Endothelial cell (in vitro differentiated cells): ENCODE results near the gene PRPF31. TPM values are rescaled to one million over a fixed set of nuclear protein-coding genes. Genes with fewer than 3 reads are reported as not detected.

ENCODE experiments used
- DNase-seq: peaks from one replicate; pipeline ENCODE4 v3.0.0; 2021; ENCODE audit warnings: low spot score
- H3K27ac Mint-ChIP-seq: one replicate; pipeline ENCODE4 v1.8.0; 2021; ENCODE audit warnings: mixed read lengths, inconsistent platforms; ENCODE audit not compliant: unreplicated experiment
- H3K27me3 Mint-ChIP-seq: one replicate; pipeline ENCODE4 v1.8.0; 2021; ENCODE audit warnings: mild to moderate bottlenecking, moderate library complexity, mixed read lengths, inconsistent platforms; ENCODE audit not compliant: unreplicated experiment
- H3K36me3 Mint-ChIP-seq: one replicate; pipeline ENCODE4 v1.8.0; 2021; ENCODE audit warnings: mild to moderate bottlenecking, low read depth, mixed read lengths, inconsistent platforms; ENCODE audit not compliant: unreplicated experiment
- H3K4me1 Mint-ChIP-seq: one replicate; pipeline ENCODE4 v1.8.0; 2021; ENCODE audit warnings: mild to moderate bottlenecking, mixed read lengths, inconsistent platforms; ENCODE audit not compliant: unreplicated experiment
- H3K4me3 Mint-ChIP-seq: one replicate; pipeline ENCODE4 v1.8.0; 2021; ENCODE audit warnings: mild to moderate bottlenecking, mixed read lengths, inconsistent platforms; ENCODE audit not compliant: unreplicated experiment
- H3K9me3 Mint-ChIP-seq: one replicate; pipeline ENCODE4 v1.8.0; 2021; ENCODE audit warnings: mixed read lengths, inconsistent platforms; ENCODE audit not compliant: unreplicated experiment
- total RNA-seq: library from RNA; stranded (reverse); fragmentation: NEBNext Ultra II Directional; extraction: Animal tissue kit (Norgen Biotek cat#: 25700); gene quantifications from one replicate; pipeline ENCODE4 v1.2.1, GENCODE V29; 2021; ENCODE audit not compliant: unreplicated experiment
- TF ChIP-seq, protein P1 (sequence below): fragments of 200-600 bp; sonication (generic); IDR thresholded peaks from one replicate; pipeline ENCODE4 v1.5.0; 2021; ENCODE audit warnings: antibody characterized with exemption; ENCODE audit not compliant: unreplicated experiment

Gene PRPF31
- total RNA-seq, 1 donor from 2014 or later, result 71.7 TPM

DNA sequence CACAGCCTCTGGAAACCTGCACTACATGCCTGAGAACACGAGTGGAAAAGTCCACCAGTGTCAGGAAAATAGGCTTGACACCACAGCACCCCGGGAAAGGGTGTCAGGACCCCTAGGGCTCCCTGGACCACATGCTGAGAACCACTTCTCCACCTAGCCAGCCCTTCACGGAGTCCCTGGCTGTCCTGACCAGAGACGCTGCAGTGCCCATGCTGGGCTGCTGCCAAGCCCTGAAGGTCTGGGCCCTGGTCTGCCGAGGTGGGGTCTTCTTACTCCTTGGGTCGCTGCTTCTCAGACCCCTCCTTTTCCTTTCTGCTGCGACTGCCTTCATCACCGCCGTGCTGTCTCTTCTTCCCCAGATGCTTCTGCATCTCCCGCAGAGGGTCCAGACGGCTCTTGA lies 40.9 kb downstream of the PRPF31 start:
- Mint-ChIP-seq H3K4me1 (peaks cover 21% of the 10 kb centered on the region), H3K27me3 (peaks cover 20% of the 10 kb centered on the region), H3K4me3 (no peak overlapping the region), H3K36me3 (peaks cover 22% of the 10 kb centered on the region), H3K27ac (no peak overlapping the region), H3K9me3 (no peaks in the 10 kb centered on the region)
- DNase-seq, result no peak
- TF ChIP-seq, protein P1, sequence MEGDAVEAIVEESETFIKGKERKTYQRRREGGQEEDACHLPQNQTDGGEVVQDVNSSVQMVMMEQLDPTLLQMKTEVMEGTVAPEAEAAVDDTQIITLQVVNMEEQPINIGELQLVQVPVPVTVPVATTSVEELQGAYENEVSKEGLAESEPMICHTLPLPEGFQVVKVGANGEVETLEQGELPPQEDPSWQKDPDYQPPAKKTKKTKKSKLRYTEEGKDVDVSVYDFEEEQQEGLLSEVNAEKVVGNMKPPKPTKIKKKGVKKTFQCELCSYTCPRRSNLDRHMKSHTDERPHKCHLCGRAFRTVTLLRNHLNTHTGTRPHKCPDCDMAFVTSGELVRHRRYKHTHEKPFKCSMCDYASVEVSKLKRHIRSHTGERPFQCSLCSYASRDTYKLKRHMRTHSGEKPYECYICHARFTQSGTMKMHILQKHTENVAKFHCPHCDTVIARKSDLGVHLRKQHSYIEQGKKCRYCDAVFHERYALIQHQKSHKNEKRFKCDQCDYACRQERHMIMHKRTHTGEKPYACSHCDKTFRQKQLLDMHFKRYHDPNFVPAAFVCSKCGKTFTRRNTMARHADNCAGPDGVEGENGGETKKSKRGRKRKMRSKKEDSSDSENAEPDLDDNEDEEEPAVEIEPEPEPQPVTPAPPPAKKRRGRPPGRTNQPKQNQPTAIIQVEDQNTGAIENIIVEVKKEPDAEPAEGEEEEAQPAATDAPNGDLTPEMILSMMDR, result no peak

DNA sequence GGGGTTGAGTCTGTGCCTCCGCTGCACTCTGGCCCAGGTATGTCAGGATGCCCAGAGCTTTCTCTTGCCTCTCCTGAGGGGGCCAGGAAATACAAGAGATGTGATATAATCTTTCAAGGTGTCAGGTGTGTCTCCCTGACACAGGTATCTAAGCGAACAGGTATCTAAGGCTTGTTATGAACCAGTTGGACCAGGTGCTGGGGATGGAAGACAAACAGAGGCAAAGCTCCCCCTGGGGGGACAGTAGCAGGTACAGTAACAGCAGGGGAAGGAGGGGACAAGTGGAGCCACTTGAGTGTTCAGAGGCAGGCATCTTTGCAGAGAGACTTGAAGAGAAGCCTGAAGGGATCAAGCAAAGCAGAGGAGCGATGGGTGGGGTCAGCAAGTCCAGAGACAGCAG lies 41.4 kb downstream of the PRPF31 start:
- Mint-ChIP-seq H3K27me3 (peaks cover 21% of the 10 kb centered on the region), H3K4me3 (peak overlapping the region; percentile 31), H3K4me1 (peaks cover 21% of the 10 kb centered on the region), H3K36me3 (peaks cover 21% of the 10 kb centered on the region), H3K27ac (no peak overlapping the region), H3K9me3 (no peaks in the 10 kb centered on the region)
- DNase-seq, result no peak
- TF ChIP-seq, protein P1, result no peak

DNA sequence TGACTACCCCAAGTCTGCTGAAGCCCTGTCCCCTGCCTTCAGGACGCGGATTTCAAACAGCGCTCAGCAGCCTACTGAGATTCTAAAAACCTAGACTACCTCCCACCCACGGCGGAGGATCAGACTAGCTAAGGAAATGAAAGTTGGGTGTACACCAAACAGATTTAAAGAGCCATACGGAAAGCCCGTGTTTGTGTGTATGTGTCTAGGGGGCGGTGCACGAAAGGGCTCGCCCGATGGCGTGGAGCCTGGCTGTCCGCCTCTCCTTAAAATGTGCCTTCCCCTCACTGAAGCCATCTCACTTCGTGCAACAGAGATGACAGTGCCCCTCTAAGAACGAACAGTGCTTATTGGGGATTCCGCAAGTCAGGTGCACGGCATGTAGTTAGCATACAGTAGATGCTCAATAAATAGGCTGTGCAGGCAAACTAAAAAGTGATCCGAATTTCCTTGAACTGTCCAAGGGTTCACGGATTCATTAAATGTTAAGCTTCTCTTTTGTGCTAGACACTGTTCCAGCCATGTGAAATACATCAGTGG lies 43.3 kb downstream of the PRPF31 start:
- Mint-ChIP-seq H3K4me1 (peaks cover 20% of the 10 kb centered on the region), H3K27me3 (peaks cover 28% of the 10 kb centered on the region), H3K4me3 (peak overlapping the region; percentile 99), H3K27ac (peak overlapping the region; percentile 95), H3K36me3 (peaks cover 20% of the 10 kb centered on the region), H3K9me3 (no peaks in the 10 kb centered on the region)
- no peak for DNase-seq
- TF ChIP-seq, protein P1, result no peak

DNA sequence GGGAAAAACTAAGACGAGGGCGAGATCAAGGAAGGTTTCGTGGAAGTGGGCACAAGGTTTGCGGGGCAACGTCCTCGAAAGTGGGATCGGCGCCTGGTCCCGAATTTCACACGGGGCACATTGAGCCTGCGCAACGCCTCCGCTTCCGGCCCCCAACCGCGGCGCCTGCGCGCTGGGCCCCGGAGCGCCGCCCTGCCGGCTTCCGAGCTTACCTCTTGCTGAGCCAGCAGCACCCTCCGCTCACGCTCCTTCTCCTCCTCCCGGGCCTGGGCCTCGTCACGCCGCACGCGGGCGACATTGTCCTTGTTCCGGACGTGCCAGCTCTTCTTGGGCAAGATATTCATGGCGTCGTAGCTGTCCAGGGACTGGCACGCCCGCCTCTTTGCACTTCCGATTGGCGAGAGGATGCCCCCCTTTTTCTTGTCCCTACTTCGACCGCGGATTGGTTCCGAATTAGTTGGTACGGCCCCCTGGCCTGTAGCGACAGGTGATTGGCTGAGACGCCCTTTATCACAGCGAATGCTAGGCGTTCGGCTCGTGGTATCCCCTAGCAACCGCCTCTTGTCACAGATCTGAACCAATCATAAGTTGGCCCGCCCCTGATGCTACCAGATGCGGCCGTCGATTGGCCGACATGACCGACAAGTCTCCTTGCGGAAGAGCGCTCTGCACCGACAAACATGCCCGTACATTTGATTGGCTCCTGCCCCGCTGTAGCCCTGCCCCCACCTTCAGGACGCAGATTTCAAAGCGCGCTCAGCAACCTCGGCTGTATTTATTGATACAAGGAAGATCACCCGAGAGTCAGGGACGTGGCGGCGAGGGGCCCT lies 44.0 kb downstream of the PRPF31 start, which contains the start of gene LENG1:
LENG1 (minus strand) TSS at position 370 of the 830 bp plus-strand sequence; CDS start at position 344, 26 bp downstream.
- Mint-ChIP-seq H3K27ac (peak within 1 kb of the TSS; percentile 98), H3K4me3 (peak within 1 kb of the TSS; percentile 99), H3K27me3 (peaks cover 26% of the 10 kb centered on the region), H3K36me3 (peaks cover 20% of the 10 kb centered on the region), H3K4me1 (peaks cover 17% of the 10 kb centered on the region), H3K9me3 (no peaks in the 10 kb centered on the region)
- DNase-seq, result peak; percentile 94
- TF ChIP-seq, protein P1, result no peak
